Osteoblast (primary cell): ENCODE data around the gene FGD6. TPM values are rescaled to one million over a fixed set of nuclear protein-coding genes. Genes with fewer than 3 reads are reported as not detected.

Experiments
- DNase-seq: peaks from one replicate; pipeline ENCODE4 v3.0.0; 2011; ENCODE audit warnings: low spot score, mixed read lengths; ENCODE audit not compliant: insufficient read length; ENCODE audit errors: missing footprints
- H2AFZ ChIP-seq: 2 replicates; pipeline ENCODE4 v1.6.0; 2011; ENCODE audit warnings: mild to moderate bottlenecking, low read length
- H3K27ac ChIP-seq: 2 replicates; pipeline ENCODE4 v1.5.1; 2011; ENCODE audit warnings: mild to moderate bottlenecking, low read depth, low read length, moderate library complexity
- H3K27me3 ChIP-seq: 2 replicates; pipeline ENCODE4 v1.6.0; 2012; ENCODE audit warnings: mild to moderate bottlenecking, control low read depth, inconsistent platforms, low read length, moderate library complexity; ENCODE audit not compliant: insufficient read depth
- H3K36me3 ChIP-seq: 2 replicates; pipeline ENCODE4 v1.5.1; 2011; ENCODE audit warnings: mild to moderate bottlenecking, low read length, control low read depth, moderate library complexity; ENCODE audit not compliant: insufficient read depth
- H3K4me1 ChIP-seq: 2 replicates; pipeline ENCODE4 v1.5.1; 2011; ENCODE audit warnings: mild to moderate bottlenecking, low read length, control low read depth, moderate library complexity; ENCODE audit not compliant: insufficient read depth
- H3K4me2 ChIP-seq: 2 replicates; pipeline ENCODE4 v1.6.0; 2011; ENCODE audit warnings: mild to moderate bottlenecking, low read length; ENCODE audit not compliant: insufficient read depth
- H3K4me3 ChIP-seq: fragments of 200-600 bp; sonication (generic); 3 replicates; pipeline ENCODE4 v1.5.1; 2012; ENCODE audit warnings: mild to moderate bottlenecking, low read length, inconsistent platforms; ENCODE audit not compliant: insufficient read depth
- H3K79me2 ChIP-seq: 2 replicates; pipeline ENCODE4 v1.6.0; 2012; ENCODE audit warnings: mild to moderate bottlenecking, low read length, control low read depth, inconsistent platforms; ENCODE audit not compliant: insufficient read depth
- H3K9me3 ChIP-seq: 2 replicates; pipeline ENCODE4 v1.5.1; 2011; ENCODE audit warnings: low read depth, low read length, control low read depth
- H4K20me1 ChIP-seq: 2 replicates; pipeline ENCODE4 v1.6.0; 2012; ENCODE audit warnings: mild to moderate bottlenecking, low read length, control low read depth; ENCODE audit not compliant: insufficient read depth
- CTCF ChIP-seq: IDR thresholded peaks from 2 replicates; pipeline ENCODE4 v1.5.1; 2011; ENCODE audit warnings: mild to moderate bottlenecking, low read depth, low read length, moderate library complexity; ENCODE audit errors: extremely low read depth
- total RNA-seq: library from RNA; depleted of rRNA; stranded (reverse); fragments of >200 nt; gene quantifications from 2 replicates; pipeline ENCODE4 v1.2.3, GENCODE V29; 2012

The FGD6 gene
- total RNA-seq, 1 donor, result 11.9 TPM

DNA sequence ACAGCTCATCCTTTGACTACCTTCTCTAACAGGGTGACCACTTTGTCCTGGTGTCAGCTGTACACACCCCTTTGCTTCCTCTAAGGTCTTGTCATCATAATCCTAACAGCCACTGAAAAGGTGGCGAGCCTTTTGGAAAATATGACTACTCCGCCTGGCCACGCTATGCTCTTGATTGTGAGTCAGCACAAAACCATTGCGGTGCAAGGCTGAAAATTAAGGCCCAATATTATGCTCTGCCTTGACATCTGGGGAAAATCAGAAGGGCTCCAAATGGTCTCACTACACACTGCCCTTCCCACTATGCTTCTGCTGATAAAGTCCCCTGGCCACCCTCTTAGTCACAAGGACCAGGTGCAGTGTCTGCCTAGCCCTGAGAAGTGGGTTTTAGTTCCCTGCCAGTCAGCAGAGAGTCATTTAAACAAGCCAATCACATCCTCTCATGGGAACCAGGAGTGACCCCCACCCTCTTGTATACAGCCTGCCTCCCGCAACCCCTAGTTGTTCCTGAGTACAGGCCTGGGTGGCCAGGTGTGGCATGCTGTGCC, 34.3 kb downstream of the FGD6 start:
- H3K79me2 ChIP-seq, result peaks cover 4% of the 10 kb centered on the region
- H3K27ac ChIP-seq, result peak overlapping the region; percentile 55
- H3K4me2 ChIP-seq, result peak overlapping the region; percentile 13
- peaks cover 10% of the 10 kb centered on the region for H3K4me1 ChIP-seq
- no peaks in the 10 kb centered on the region for H3K36me3 ChIP-seq
- no peaks in the 10 kb centered on the region for H3K27me3 ChIP-seq
- H2AFZ ChIP-seq, result peak overlapping the region; percentile 3
- H4K20me1 ChIP-seq, result no peaks in the 10 kb centered on the region
- H3K9me3 ChIP-seq, result no peaks in the 10 kb centered on the region
- no peak overlapping the region for H3K4me3 ChIP-seq
- peak; percentile 59 for DNase-seq
- no peak for TF ChIP-seq CTCF

DNA sequence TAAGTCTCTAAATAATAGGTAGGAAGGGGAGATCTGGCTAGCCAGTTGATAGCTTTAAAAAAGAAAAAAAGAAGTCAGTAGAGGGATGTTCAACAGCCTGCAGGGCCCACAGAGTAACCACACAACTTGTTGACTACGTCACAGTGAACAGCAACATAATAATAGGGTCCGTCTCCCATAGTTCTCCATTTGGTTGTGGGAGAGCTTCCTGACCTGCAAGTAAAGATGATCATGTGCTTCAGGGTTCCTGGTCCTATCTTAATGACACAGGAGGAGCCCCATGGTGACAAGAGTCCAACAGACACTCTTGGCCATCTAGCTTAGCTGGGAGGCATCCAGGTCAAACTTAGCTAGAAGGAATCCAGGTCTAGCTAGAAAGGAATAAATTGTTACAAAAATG, 36.2 kb downstream of the FGD6 start:
- Histone ChIP-seq H3K4me3 (no peak overlapping the region), H3K27me3 (no peaks in the 10 kb centered on the region), H3K4me2 (no peak overlapping the region), H3K27ac (no peak overlapping the region), H3K9me3 (no peaks in the 10 kb centered on the region), H2AFZ (no peak overlapping the region), H3K36me3 (no peaks in the 10 kb centered on the region), H3K4me1 (peaks cover 10% of the 10 kb centered on the region), H4K20me1 (no peaks in the 10 kb centered on the region), H3K79me2 (peaks cover 4% of the 10 kb centered on the region)
- no peak for DNase-seq
- TF ChIP-seq CTCF, result no peak

DNA sequence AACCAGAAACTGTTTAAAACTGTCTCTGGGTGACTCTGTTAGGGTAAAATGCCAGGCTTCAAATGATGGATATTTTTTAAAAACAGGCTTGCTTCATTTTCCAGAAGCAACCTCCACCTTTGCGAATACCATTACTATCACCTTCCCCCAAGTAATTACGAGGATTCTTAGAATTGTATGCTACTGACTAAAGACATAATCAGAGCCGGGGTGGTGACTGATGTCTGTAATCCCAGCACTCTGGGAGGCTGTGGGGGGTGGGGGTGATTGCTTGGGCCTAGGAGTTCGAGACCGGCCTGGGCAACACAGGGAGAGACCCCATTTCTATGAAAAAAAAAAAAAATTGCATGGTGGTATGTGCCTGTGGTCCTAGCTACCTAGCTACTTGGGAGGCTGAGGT, 38.3 kb downstream of the FGD6 start:
- no peaks in the 10 kb centered on the region for H4K20me1 ChIP-seq
- H3K4me1 ChIP-seq, result peaks cover 12% of the 10 kb centered on the region
- no peak overlapping the region for H3K27ac ChIP-seq
- TF ChIP-seq CTCF, result no peak
- peaks cover 4% of the 10 kb centered on the region for H3K79me2 ChIP-seq
- H3K4me2 ChIP-seq, result no peak overlapping the region
- H3K27me3 ChIP-seq, result no peaks in the 10 kb centered on the region
- no peak overlapping the region for H2AFZ ChIP-seq
- no peak overlapping the region for H3K4me3 ChIP-seq
- no peaks in the 10 kb centered on the region for H3K36me3 ChIP-seq
- H3K9me3 ChIP-seq, result no peaks in the 10 kb centered on the region
- no peak for DNase-seq

GRCh38 chr12:95178136-95178535, 39.1 kb downstream of the FGD6 start:
- Histone ChIP-seq H3K4me2 (no peak overlapping the region), H3K79me2 (no peaks in the 10 kb centered on the region), H3K27ac (no peak overlapping the region), H2AFZ (no peak overlapping the region), H4K20me1 (no peaks in the 10 kb centered on the region), H3K27me3 (no peaks in the 10 kb centered on the region), H3K36me3 (no peaks in the 10 kb centered on the region), H3K9me3 (no peaks in the 10 kb centered on the region), H3K4me3 (no peak overlapping the region), H3K4me1 (peaks cover 19% of the 10 kb centered on the region)
- no peak for TF ChIP-seq CTCF
- DNase-seq, result no peak
